SJCRH30 (cell line): ENCODE data around the gene STOML2. TPM values are rescaled to one million over a fixed set of nuclear protein-coding genes. Genes with fewer than 3 reads are reported as not detected.

Source experiments
- DNase-seq, 2 experiments: peaks; one replicate each; pipeline ENCODE4 v3.0.0-alpha.2; 2015 to 2020
- H3K27ac ChIP-seq: fragments of 250-450 bp; sonication (Bioruptor Pico); 2 replicates; pipeline ENCODE4 v1.5.1; 2020; ENCODE audit warnings: mild to moderate bottlenecking, moderate library complexity
- H3K27me3 ChIP-seq: fragments of 250-450 bp; sonication (Bioruptor Pico); 2 replicates; pipeline ENCODE4 v1.5.1; 2020; ENCODE audit warnings: mild to moderate bottlenecking, moderate library complexity
- H3K36me3 ChIP-seq: fragments of 250-450 bp; sonication (Bioruptor Pico); 2 replicates; pipeline ENCODE4 v1.5.1; 2020; ENCODE audit warnings: mild to moderate bottlenecking, moderate library complexity
- H3K4me1 ChIP-seq: fragments of 250-450 bp; sonication (Bioruptor Pico); 2 replicates; pipeline ENCODE4 v1.5.1; 2020; ENCODE audit warnings: mild to moderate bottlenecking, moderate library complexity
- H3K4me3 ChIP-seq: fragments of 250-450 bp; sonication (Bioruptor Pico); 2 replicates; pipeline ENCODE4 v1.5.1; 2020; ENCODE audit warnings: mild to moderate bottlenecking, moderate library complexity
- H3K9me3 ChIP-seq: fragments of 250-450 bp; sonication (Bioruptor Pico); replicated peaks from 2 replicates; pipeline ENCODE4 v1.5.1; 2020; ENCODE audit warnings: mild to moderate bottlenecking, moderate library complexity
- total RNA-seq: library from RNA; depleted of rRNA; stranded (reverse); fragments of >200 nt; shearing (Covaris generic); gene quantifications from 2 replicates; pipeline ENCODE4 v1.2.3, GENCODE V29; 2014

STOML2 gene
- total RNA-seq, 1 experiment from 2014 or later: 147 TPM

DNA sequence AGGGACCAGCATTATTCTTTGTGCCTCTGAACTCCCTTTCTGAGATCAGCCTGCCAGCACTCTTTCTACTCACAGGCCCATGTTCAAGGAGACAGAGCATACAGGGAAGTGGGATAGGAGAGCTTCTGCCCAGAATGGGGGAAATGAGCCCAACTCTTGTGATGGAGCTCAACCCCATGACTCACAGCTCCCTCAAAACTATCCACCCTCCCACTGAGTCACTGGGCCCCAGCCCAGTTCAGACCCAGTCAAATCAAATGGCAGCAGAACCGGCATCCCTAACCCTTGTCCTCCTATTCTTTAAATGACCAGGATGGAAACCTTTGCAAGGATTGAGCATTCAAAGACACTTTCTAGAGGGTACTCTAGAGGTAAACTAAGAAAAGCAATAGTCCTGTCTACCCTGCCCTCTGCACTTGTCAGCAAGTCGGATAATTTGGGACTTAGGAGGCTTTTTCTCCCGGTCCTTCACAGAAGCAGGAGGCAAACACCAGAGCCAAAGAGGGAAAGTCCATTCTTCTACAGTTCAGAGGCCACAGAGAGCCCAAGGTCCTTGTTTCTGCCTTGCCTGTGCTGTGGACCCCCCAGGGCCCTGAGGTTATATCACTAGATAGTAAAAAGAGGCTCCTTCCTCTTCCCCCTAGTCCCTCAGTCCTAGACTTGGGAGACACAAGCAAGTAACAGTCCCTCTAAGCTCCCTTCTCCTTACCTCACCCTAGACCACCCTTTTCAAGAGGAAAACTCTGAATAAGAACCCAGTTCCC lies 9.5 kb upstream of the STOML2 start:
- DNase-seq: no peak
- no peaks in the 10 kb centered on the region for H3K36me3 ChIP-seq
- H3K4me1 ChIP-seq: peaks cover 14% of the 10 kb centered on the region
- no peak overlapping the region; the same call in 1 of the 2 replicates for H3K27ac ChIP-seq
- H3K27me3 ChIP-seq: no peaks in the 10 kb centered on the region
- no peak overlapping the region for H3K4me3 ChIP-seq
- no peaks in the 10 kb centered on the region for H3K9me3 ChIP-seq

DNA sequence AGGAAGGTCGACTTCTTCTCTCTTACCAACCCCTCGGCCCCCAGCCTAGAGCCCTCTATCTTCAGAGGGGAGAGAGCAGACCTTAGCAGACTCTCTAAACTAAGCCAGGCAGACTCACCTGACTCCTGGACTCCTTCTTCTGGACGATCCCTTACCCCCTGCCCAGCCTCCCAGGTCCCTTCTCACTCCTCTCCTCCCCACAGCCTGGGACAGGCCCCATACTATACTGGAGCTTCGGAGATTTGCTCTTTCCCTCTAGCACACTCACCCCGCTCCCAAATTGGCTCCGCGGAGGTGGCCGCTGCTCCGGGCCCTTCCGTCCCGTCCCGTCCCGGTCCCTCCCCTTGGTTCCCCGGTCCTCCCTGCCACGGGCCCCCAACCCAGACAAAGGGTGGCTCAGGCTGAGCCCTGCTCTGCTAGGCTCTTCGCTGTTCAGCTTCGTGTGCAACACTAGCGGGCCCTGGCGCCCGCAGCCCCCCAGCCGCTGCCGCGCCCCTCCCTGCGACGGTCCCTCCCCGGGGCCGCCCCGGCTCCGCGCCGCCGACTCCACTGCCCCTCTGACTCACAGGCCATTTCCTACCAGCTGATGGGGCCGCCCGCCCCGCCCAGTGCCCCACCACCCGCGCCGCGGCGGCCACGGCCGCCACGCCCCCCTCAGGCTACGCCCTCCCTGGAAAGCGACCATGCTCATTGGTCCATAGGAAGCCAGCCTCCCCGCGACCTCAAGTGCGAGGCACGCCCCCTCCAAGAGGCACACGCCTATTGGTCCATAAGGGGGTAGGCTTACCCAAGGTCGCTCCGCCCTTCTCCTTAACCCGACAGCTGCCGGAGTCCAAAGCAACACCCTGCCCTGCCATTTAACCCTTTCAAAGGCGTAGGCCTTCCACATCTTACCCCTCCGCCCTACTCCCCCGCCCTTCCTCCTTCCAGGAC lies 8.3 kb upstream of the STOML2 start:
- H3K4me1 ChIP-seq: peaks cover 14% of the 10 kb centered on the region
- peak; percentile 98 to 99 for DNase-seq

DNA sequence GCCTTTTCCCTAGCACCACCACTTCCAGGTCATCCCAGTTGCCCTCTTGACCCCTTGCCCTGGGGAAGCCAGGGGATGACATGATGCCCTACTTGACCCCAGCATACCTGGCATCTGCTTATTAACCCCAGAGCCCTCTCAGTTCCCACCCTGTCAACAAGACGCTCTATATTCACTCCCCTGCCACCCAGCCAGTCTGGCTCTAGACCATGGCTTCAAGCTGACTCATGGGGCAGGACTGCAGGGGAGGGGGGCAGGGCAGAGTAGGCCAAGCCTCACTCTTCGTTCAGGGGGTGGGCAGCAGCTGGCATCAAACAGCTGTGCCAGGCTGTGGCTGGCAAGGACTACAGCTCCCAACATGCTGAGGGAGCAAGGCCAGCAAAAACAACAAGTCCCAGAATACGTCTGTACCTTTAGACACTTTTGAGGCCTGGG lies 7.4 kb upstream of the STOML2 start:
- no peak overlapping the region; the same call in 1 of the 2 replicates for H3K27ac ChIP-seq
- peaks cover 14% of the 10 kb centered on the region for H3K4me1 ChIP-seq
- no peaks in the 10 kb centered on the region for H3K36me3 ChIP-seq
- peak overlapping the region; percentile 64 for H3K4me3 ChIP-seq
- no peaks in the 10 kb centered on the region for H3K9me3 ChIP-seq
- no peaks in the 10 kb centered on the region for H3K27me3 ChIP-seq
- DNase-seq: peak; percentile 19 to 31

More for the DNA sequence above, 8.3 kb upstream of the STOML2 start:
- peak overlapping the region; percentile 64 for H3K4me3 ChIP-seq
- no peaks in the 10 kb centered on the region for H3K27me3 ChIP-seq
- H3K9me3 ChIP-seq: no peaks in the 10 kb centered on the region
- H3K27ac ChIP-seq: peak overlapping the region; percentile 37
- no peaks in the 10 kb centered on the region for H3K36me3 ChIP-seq

GRCh38 chr9:35108946-35109575 lies 6.1 kb upstream of the STOML2 start:
- Histone ChIP-seq H3K9me3 (no peaks in the 10 kb centered on the region), H3K36me3 (no peaks in the 10 kb centered on the region), H3K4me1 (peaks cover 7% of the 10 kb centered on the region), H3K4me3 (no peak overlapping the region), H3K27ac (no peak overlapping the region), H3K27me3 (no peaks in the 10 kb centered on the region)
- no peak for DNase-seq

DNA sequence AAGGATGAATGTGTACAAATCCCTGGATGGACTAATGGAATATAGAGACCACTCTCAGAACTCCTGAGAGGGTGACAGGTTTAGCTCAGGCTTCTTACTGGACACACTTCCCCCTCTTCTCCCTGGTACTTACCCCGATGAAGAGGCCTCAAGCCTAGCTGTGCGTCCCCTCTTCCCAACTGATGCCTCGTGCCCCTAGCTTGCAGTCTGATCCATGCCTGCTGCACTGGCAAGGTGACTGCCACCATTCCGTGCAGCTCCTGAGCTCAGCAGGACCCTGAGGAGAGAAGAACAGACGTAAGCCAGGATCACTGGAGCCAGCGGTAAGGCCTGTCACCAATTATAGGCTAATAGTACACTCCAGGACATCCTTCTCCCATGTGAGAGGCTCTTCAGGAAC lies 5.5 kb upstream of the STOML2 start:
- no peak for DNase-seq
- H3K9me3 ChIP-seq: no peaks in the 10 kb centered on the region
- H3K36me3 ChIP-seq: no peaks in the 10 kb centered on the region
- H3K4me1 ChIP-seq: peaks cover 3% of the 10 kb centered on the region; the same call in 1 of the 2 replicates
- no peak overlapping the region for H3K4me3 ChIP-seq
- no peak overlapping the region for H3K27ac ChIP-seq
- no peaks in the 10 kb centered on the region for H3K27me3 ChIP-seq

- no peaks in the 10 kb centered on the region for H3K9me3 ChIP-seq
- no peaks in the 10 kb centered on the region for H3K36me3 ChIP-seq
- H3K27me3 ChIP-seq: no peaks in the 10 kb centered on the region
- DNase-seq: no peak
- H3K4me1 ChIP-seq: peaks cover 3% of the 10 kb centered on the region; the same call in 1 of the 2 replicates
- no peak overlapping the region for H3K27ac ChIP-seq
- H3K4me3 ChIP-seq: no peak overlapping the region
Observed at GRCh38 chr9:35107297-35108290, 4.7 kb upstream of the STOML2 start.

GRCh38 chr9:35106343-35106730 lies 3.4 kb upstream of the STOML2 start:
- no peak overlapping the region for H3K27ac ChIP-seq
- DNase-seq: no peak
- no peaks in the 10 kb centered on the region for H3K27me3 ChIP-seq
- no peaks in the 10 kb centered on the region for H3K9me3 ChIP-seq
- no peak overlapping the region for H3K4me3 ChIP-seq
- peaks cover 2% of the 10 kb centered on the region; the same call in 1 of the 2 replicates for H3K36me3 ChIP-seq
- no peaks in the 10 kb centered on the region; the same call in 1 of the 2 replicates for H3K4me1 ChIP-seq

DNA sequence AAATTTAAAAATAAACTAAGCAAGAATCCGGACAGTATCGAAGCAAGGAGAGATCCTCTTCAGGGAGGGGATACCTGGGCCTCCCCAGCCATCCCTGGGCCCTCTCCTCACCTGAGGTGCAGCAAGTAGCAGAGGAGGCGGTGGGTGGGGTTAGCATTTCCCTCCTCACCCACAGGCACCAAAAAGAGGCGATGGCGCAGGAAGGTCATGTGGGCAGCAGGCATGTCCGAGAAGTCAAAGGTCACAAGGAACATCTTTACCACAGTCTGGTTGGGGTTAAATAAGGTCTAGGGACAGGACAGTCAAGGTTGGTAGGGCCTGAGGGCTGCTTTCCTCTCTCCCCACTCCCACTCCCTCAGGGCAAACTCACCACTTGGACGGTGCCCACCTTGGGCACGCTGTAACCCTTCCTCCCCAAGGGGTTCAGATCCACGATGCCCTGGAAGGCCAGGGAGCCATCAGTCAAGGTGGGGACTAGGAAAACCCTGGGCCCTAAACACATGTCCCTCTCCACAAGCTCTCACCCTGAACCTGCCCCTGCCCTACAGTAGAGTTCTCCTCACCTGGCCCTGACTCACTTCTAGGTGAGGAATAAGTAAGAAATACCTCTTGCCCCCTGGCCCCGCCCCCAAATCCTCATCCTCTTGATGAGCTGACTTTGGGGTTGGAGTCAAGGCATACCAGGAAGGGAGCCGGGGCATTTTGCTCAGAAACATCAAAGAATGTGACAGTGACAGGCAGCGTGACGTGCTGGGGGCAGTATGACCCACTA lies 2.8 kb upstream of the STOML2 start:
- no peak for DNase-seq
- Histone ChIP-seq H3K36me3 (peaks cover 3% of the 10 kb centered on the region; the same call in 1 of the 2 replicates), H3K9me3 (no peaks in the 10 kb centered on the region), H3K4me3 (no peak overlapping the region), H3K27ac (no peak overlapping the region), H3K27me3 (no peaks in the 10 kb centered on the region), H3K4me1 (no peaks in the 10 kb centered on the region; the same call in 1 of the 2 replicates)

- Histone ChIP-seq H3K4me1 (no peaks in the 10 kb centered on the region; the same call in 1 of the 2 replicates), H3K4me3 (no peak overlapping the region), H3K9me3 (no peaks in the 10 kb centered on the region), H3K27me3 (no peaks in the 10 kb centered on the region), H3K27ac (no peak overlapping the region), H3K36me3 (peaks cover 3% of the 10 kb centered on the region; the same call in 1 of the 2 replicates)
- no peak for DNase-seq
Observed at GRCh38 chr9:35105126-35105525, 2.2 kb upstream of the STOML2 start.

GRCh38 chr9:35104586-35104985 lies 1.7 kb upstream of the STOML2 start:
- no peak overlapping the region for H3K4me3 ChIP-seq
- H3K9me3 ChIP-seq: no peaks in the 10 kb centered on the region
- DNase-seq: no peak
- no peaks in the 10 kb centered on the region for H3K27me3 ChIP-seq
- H3K27ac ChIP-seq: no peak overlapping the region
- H3K36me3 ChIP-seq: peaks cover 5% of the 10 kb centered on the region; the same call in 1 of the 2 replicates
- no peaks in the 10 kb centered on the region; the same call in 1 of the 2 replicates for H3K4me1 ChIP-seq

DNA sequence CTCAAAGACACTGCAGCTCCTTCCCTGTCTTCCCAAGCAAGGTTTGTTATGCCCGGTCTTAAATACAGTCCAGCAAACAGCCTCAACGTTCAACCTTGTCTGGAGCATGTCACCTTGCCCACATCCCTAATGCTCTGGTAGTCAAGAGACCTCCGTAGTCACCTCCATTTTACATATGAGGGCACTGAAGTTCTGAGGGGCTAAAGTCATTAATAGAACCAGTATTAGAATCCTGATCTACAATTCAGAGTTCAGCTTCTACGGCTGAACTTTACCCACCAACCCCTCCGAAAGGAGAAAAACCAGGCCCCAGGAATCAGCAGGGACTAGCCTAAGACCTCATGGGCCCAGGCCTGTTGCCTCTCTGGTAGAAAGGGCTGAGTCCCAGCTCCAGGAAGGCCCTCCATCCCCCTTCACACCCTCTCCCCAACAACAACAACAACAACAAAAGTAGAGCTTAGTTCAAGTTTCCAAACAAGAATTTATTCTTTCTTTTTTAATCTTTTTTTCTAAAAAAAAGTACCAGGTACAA lies 795 bp upstream of the STOML2 start:
- peak overlapping the region; percentile 71 for H3K27ac ChIP-seq
- H3K36me3 ChIP-seq: peaks cover 5% of the 10 kb centered on the region; the same call in 1 of the 2 replicates
- H3K27me3 ChIP-seq: no peaks in the 10 kb centered on the region

DNA sequence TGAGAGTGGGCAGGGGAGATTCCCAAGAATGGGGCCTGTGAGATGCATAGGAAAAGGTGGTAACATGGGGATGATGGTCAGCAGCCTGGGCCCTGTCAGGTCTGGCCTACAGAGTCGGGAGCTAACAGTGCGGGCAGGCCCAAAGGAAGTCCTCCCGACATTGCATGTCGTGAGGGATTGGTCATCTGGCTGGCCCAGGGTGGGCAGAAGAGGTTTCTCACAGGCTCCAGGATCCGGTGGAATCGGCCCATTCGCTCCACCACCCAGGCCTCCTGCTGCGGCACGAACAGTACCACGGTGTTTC lies 514 bp downstream of the STOML2 start:
- no peaks in the 10 kb centered on the region for H3K9me3 ChIP-seq
- DNase-seq: no peak
- H3K4me3 ChIP-seq: peak overlapping the region; percentile 73
- H3K27ac ChIP-seq: peak overlapping the region; percentile 71
- peaks cover 5% of the 10 kb centered on the region; the same call in 1 of the 2 replicates for H3K36me3 ChIP-seq
- H3K4me1 ChIP-seq: no peaks in the 10 kb centered on the region; the same call in 1 of the 2 replicates
- no peaks in the 10 kb centered on the region for H3K27me3 ChIP-seq

More for the DNA sequence above, 795 bp upstream of the STOML2 start:
- Histone ChIP-seq H3K9me3 (no peaks in the 10 kb centered on the region), H3K4me1 (no peaks in the 10 kb centered on the region; the same call in 1 of the 2 replicates), H3K4me3 (peak overlapping the region; percentile 73)
- no peak for DNase-seq

- no peak overlapping the region for H3K4me3 ChIP-seq
- H3K27ac ChIP-seq: no peak overlapping the region
- H3K9me3 ChIP-seq: no peaks in the 10 kb centered on the region
- H3K27me3 ChIP-seq: no peaks in the 10 kb centered on the region
- H3K4me1 ChIP-seq: no peaks in the 10 kb centered on the region; the same call in 1 of the 2 replicates
- DNase-seq: no peak
- H3K36me3 ChIP-seq: peaks cover 5% of the 10 kb centered on the region
Observed at GRCh38 chr9:35097573-35097972, 5.4 kb downstream of the STOML2 start.
